Left ventricle myocardium superior (tissue), 1 donor: ENCODE results near the gene PRKN. TPM values are rescaled to one million over a fixed set of nuclear protein-coding genes. Genes with fewer than 3 reads are reported as not detected.

Source experiments
- ATAC-seq: fragments of 200-7000 bp; cut with Tn5 transposase; one replicate; pipeline ENCODE4 v1.9.1; 2020; ENCODE audit warnings: mild to moderate bottlenecking, moderate library complexity
- DNase-seq: peaks from one replicate; pipeline ENCODE4 v3.0.0-alpha.2; 2020
- intact Hi-C: fragments of 100-400 bp; cut with micrococcal nuclease; formaldehyde crosslinking; loops from one replicate; pipeline ENCODE4 v1.11.0; 2022
- total RNA-seq: library from RNA; stranded (reverse); fragmentation: NEBNext Ultra II Directional; extraction: Animal tissue kit (Norgen Biotek cat#: 25700); gene quantifications from one replicate; pipeline ENCODE4 v1.2.1, GENCODE V29; 2021
- donor health status: DM: no; HTN: yes; CAD: no; lungs with severe emphysema.

The PRKN gene
- total RNA-seq, 1 donor from 2014 or later: 23.1 TPM

DNA sequence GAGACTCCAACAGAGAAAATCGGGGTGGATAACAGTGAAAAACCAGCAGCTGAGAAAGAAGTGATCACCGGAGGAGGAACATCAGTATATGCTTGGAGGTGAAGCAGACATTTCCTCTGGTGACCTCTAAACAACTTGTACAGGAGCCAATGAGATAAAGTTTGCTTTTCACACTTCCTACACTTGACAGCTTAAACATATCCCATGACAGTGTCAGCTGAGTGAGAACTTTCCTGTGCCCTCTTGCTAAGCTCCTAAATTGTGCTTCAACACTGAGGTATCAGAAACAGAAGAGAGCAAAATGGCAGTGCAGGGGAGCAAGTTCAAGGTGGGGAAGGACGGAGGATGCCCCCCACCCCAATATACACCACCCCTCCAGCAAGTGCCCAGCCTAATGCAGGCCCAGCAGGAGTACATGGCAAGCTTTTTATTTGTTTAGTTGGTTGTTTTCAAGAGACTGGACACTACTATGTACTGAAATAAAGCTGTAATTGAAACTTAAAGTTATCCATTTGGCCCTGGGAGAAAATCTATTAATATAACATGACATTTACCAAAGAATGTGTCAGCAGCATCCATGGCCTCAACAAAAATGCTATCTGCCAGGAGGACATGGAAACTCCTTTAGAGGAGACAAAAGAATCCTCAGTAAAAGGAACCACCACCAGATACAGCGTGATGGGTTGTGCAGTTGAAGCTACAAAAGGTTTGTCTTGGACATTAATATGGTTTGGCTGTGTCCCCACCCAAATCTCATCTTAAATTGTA lies 540.2 kb downstream of the PRKN start:
- DNase-seq: no peak
- peak; percentile 95 for ATAC-seq
- intact Hi-C loops: no loop called here

DNA sequence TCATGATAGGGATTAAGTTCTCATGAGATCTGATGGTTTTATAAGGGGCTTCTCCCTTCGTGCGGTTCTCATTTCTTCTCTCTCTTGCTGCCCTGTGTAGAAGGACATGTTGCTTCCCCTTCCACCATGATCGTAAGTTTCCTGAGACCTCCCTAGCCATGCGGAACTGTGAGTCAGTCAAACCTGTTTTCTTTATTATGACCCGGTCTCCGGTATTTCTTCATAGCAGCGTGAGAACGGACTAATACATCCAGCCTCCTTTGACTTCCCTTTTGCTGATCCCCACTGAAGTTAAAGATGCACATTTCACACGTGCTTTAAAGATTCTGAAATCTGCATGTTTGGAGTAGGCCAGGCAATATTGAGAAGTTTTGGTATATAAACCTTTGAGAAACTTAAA lies 543.1 kb downstream of the PRKN start:
- ATAC-seq (no peak), DNase-seq (no peak)
- intact Hi-C loops: no loop called here

DNA sequence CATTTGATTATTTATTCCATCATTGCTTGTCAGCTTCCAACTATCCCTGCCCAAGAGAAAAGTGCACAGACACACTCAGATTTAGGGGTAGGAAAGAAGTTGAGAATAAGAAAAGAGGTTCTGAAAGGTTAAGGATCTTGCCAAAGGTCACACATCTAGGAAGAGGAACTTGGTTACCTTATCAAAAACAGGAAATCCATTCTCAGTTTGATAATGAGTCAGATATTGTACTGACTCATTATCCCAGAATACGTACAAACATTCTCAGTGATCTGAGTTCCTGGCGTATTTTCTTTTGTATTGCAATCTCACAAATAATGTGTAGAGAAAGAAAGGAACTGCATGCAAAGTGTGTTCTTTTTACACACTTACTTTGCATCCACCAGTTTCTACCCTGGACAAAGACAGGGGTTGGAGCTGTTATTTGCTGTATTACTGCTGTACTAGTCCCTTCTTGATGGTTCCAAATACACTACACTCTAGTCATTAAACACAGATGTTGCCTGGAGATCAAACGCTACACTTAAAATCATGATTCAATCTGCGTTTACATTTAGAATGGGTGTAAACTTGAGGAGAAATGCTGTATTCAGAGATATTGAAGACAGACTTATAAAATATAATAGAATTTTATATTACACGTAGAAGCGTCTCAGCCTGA lies 545.7 kb downstream of the PRKN start:
- ATAC-seq (no peak), DNase-seq (no peak)
- intact Hi-C loops: no loop called here

DNA sequence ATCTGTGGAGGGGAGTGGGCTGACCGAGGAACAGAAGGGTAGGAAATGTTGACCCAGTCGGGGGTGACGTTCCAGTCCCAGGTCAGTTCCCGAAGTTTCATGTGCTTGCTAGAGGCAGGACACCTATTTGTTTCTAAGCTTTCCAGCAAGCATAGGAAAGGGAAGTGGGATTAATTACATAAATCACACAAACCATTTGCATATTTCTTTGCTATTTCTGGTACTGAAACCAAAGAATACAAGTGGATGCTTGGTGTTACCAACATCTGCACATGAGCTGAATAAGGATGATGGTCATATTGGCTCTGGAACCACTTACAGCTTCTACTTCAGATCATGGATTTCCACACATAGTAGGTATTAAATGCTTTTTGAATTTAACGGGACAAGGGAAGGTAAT lies 546.5 kb downstream of the PRKN start:
- DNase-seq (no peak), ATAC-seq (no peak)
- intact Hi-C loops: no loop called here

DNA sequence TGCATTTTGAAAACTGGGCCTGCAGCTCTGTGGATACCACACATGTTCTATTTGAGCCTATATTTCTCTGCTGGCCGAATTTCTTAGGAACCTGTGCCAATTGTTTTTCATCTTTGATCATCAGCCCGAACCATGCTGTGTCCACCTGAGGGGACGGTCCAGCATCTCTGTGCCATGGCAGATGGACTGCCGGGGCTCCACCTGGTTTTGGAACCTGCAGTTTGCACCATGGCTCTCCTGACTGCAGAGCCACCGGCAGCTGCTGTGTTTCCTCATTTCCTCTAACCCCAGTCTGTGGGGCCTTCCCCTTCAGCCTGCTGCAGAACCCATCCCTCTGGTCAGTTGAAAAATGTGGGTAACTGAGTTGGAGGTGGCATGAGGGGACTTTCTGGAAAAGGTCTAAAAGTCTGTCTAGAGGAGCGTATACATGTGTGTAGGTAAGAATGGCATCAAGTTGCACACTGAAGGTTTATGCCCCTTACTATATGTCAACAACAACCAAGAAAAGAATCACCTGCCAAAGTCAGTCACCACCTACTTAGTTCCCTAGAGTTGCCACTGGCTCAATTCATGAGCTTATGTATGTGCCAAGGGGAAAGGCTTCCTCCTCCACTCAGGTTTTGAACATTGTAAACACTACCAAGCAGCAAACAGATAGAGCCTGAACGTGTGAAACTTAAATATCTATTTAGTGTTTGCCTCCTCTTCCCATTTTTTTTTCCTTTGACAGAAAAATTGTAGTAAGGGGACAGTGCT lies 548.2 kb downstream of the PRKN start:
- ATAC-seq (no peak), DNase-seq (no peak)
- intact Hi-C loops: no loop called here

DNA sequence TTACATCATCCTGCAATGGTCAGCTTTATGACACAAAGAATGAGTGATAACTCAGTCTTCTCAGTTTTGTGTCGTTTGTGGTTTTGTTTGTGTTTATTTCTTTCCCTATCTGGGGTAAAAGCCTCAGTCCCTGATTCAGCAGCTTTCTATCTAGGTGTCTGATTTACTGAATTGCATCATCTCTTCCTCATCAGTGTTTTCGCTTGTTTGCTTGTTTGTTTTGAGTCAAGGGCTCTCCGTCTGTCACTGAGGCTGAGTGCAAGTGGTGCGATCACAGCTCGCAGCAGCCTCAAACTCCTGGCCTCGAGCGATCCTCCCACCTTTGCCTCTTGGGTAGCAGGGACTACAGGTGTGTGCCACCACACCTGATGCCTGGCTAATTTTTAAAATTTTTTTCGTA lies 548.9 kb downstream of the PRKN start:
- DNase-seq: no peak
- ATAC-seq: no peak
- intact Hi-C loops: no loop called here

DNA sequence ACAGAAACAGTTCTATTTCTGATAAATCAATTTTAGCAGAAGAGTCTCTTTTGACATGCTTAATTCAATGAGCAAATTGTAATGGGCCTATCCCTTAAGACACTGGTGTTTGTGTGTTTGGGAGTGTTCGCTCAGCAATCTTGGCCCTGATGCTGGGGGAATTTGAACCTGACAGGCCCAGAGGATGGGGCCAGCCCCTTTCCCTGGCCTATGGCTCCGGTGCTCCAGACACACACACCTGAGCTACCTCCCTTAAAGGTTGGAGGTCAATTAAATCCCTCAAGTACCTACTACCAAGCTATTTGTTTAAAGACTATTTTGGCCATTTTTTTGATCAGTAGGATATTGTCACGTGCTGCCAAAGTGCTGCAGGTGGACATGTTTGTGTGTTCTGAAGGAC lies 549.3 kb downstream of the PRKN start:
- ATAC-seq: peak; percentile 25
- intact Hi-C loops: no loop called here
- DNase-seq: no peak

DNA sequence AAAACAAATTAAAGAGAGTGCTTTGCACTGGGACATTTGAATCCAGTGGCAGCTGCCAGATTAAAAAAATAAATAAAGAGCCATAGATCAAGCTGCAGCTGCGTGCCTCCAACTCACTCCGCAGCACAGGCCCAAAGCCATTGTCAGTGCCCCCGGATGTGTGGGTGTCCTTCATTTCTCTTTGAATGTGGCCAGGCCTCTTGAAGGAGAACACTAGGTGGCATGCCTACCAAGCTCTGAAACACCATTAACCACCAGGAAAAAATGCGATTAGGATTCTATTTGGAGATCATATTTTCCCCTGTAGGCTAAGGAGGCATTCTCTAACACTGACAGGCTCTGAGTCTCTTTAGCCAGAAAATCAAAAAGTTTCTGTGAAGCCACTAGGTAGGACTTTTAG lies 549.8 kb downstream of the PRKN start:
- intact Hi-C loops: no loop called here
- ATAC-seq: peak; percentile 87
- peak; percentile 53 for DNase-seq

DNA sequence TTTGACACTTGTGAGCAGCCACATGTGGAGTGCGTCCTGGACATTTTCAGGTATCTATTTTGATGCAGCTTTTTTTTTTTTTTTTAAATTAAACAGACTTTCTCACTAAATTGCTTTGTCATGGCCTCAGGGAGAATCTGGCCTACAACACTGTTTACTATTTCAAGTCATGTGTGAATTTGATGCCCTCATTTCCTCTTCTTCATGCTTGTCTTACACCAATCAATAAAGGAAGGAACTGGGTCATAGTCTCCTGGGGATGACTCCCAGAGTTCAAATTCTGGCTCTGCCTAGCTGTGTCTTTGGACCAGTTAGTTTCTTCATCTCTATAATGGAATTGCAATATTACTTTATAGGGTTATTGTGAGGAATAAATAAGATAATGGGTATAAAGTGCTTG lies 554.1 kb downstream of the PRKN start:
- intact Hi-C loops: no loop called here
- DNase-seq (no peak), ATAC-seq (no peak)

DNA sequence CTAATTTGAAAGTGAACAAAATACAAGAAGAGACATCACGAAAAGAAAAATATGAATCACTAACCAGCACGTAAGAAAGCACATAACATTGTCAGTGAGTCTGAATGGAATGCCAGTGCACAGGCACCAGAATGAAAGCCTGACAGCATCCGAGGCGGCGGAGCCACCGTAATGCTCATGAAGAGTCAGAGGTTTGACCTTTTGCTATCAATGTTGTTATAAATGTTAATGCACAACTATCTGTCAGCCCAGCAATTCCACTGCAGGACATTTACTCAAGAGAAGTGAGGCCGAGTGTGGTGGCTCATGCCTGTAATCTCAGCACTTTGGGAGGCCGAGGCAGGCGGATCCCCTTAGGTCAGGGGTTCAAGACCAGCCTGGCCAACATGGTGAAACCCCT lies 562.1 kb downstream of the PRKN start:
- ATAC-seq (no peak), DNase-seq (no peak)
- intact Hi-C loops: no loop called here

DNA sequence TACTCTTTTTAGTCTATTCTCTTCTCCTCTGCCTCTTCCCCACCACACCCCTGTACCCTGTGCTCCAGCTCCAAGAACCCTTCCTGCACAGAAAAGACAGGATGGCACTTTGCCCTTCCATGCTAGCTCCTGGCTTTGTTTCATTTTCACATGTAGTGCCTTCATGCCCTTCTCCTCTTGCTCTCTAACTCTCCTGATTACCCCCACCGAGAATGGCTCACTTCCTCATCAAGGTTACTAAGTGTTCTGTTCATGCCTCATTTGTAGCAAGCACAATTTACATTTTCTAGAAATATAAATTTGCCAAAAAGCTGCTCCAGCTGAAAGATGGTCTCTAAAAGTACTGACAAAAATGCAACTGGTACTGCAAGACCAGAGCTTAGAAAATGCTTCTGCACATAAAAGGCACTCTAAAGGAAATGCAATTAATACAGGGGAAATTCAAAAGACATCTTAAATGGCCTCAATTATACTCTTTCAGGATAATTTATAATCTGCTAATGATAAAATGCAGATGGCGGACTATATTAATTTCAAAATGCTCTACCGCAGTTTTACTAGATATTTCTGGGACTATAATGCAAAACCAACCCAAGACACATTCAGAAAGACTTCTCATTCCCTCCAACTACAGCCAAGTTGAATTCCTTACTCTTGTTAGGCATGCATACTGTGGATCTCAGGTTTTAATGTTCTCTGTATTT lies 570.2 kb downstream of the PRKN start:
- intact Hi-C loops: no loop called here
- DNase-seq (no peak), ATAC-seq (peak; percentile 26)

DNA sequence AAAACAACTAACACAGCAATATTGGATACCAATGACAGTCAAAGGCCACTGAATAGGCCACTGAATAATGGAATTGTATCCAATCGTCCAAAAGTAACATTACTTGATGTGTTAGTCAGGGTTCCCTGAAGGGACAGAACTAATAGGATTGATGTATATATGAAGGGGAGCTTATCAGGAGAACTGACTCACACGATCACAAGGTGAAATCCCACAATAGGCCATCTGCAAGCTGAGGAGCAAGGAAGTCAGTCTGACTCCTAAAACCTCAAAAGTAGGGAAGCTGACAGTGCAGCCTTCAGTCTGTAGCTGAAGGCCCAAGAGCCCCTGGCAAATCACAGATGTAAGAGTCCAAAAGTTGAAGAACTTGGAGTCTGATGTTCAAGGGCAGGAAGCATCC lies 571.4 kb downstream of the PRKN start:
- ATAC-seq (no peak), DNase-seq (no peak)
- intact Hi-C loops: no loop called here

DNA sequence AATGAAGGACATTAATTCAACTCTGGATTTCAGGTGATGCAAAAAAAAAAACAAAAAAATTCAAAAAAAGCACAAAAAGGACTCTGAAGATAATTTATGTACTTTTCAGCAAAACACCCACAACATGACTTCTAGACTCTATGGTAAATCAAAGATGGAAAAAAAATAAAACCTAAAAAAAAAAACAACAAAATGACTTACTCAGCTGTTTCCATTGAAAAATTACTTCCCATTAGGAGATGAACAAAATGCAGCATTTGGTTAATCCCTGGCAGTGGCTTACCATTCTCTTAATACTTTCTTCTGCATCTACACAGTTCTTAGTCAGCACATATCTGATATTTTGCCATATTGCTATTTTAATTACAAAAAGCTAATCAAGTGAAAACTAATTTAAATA lies 572.6 kb downstream of the PRKN start:
- DNase-seq: no peak
- no peak for ATAC-seq
- intact Hi-C loops: no loop called here

DNA sequence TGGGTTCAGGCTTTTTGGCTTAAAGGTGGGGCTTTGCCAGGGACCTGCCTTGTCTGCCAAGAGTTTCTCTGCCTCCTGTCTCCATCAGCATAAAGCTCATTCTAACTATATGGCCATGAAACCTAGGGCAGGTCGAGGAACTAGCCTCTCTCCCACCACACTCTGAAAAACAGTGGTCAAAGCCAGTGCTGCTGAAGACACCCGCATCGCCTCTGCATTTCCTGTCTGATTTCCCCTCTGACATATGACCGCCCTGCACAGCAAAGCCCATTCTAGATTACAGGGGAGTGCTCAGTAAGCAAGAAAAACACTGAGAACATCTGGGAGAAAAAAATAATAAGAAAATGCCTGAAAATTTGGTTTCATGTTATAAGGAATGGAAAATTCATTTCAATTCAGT lies 573.6 kb downstream of the PRKN start:
- intact Hi-C loops: no loop called here
- ATAC-seq (no peak), DNase-seq (no peak)

DNA sequence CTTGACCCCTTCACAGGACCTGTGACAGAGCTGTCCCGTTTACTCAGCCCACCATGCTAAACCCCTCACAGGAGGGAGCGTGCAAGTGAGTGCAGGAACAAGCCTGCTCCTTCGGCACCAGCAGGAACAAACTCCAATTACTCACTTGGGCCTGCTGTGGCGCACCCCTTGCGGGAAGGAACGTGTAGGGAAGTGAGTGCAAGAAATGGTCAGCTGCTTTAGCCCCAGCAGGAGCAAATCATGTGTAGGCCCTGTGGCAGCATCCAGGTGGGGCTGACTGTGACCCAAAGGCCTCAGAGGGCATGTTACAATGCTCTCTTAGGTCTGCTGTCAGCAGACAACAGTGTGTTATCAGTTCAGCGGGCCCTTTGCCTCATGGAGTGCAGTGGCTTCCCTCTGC lies 574.4 kb downstream of the PRKN start:
- intact Hi-C loops: no loop called here
- no peak for DNase-seq
- no peak for ATAC-seq

DNA sequence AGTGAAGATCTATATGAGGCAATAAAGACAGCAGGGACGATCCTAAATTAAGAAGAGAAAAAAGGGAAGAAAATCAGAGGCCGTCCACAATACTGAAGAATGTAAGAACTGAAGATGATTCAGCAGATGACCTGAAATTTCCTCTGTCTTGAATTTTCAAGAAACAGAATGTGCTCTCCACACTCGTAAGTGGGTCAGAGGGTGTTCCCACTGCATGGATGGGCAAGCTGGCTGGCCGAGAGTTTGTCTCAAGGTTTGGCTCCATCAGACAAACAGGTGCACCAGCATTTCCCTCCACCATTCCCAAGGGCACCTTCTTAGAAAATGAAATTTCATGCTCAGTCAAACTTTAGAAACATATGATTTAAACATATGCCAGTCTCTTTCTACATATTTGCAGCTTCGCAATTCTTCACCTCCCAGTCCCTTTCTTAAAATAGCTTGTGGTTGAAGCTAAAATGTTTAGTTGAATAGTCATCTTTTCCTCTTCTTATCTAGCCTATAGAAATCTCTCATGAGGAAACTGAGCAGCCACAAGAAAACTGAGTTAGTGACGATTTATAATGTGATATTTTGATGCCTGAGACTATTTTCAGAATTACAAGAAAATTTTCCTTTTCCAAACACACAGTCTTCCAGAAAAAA lies 576.4 kb downstream of the PRKN start:
- intact Hi-C loops: no loop called here
- no peak for ATAC-seq
- no peak for DNase-seq

DNA sequence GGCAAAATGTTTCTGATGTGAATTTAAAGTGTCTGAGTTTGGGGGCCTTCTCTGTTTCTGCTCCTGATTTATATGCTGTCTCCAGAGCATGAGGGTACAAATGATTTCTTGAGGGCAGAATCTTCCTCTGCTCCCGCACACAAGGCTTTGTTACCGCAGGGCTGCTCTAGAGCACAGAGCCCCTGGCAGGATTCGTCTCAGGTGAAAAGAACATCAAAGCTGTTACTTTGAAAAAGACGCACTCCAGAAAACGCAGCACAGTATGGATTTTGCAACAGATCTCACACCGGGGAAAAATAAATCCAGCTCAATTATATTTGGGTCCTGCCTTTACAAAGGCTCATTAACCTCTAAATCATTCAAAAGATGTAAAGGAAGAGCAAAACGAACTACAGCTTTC lies 577.3 kb downstream of the PRKN start:
- ATAC-seq (no peak), DNase-seq (no peak)
- intact Hi-C loops: no loop called here

DNA sequence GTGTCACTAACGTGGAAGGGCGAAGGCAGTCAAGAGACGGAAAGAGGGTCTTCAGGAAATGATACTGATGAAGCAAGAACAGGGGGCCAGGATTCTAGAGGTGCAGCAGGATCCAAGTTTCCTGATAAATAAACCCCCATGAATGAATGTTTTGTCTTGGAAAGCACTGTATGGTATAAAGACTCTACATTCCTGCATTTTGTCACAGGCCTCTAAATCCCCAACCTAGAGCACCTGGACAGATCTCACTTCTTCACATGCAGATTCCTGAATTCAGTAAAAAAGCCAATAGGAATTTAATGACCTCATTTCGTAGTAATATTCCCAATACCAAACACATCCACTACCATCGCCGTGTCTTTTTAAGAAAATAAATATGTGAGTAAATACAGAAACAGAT lies 577.8 kb downstream of the PRKN start:
- DNase-seq: no peak
- intact Hi-C loops: no loop called here
- no peak for ATAC-seq

DNA sequence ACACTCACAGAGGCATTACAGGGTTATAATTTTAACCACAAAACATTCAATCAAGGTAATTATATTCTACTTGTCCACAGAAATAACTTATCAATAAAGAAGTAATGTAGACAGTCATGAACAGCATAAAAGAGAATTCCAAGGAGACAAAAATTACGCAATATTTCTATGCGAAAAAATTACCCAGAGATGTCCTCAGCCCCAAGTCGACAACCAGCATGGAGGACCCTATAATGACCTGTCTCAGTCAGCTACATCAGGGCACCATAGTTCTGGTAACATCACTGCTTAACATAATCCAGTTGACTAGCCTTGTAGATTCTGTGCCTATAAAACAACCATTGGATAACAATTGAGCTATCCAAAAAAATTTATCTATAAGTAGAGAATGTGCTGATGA lies 579.8 kb downstream of the PRKN start:
- intact Hi-C loops: no loop called here
- DNase-seq: no peak
- ATAC-seq: no peak

DNA sequence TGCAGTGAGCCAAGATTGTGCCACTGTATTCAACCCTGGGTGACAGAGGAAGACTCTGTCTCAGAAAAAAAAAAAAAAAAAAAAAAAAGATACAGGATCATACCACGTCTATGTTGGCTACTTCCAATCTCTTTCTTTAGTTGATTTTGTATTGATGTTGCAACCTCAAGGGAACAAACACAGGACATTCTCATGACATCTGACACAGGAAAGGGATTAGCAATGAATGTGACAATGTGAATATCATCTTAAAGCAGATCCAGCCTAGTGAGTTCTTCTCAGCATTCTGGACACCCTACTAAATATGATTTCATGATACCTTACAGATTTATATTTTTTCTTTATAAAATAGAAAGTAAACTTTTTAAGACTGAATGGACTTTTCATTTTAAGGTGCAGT lies 580.3 kb downstream of the PRKN start:
- ATAC-seq (no peak), DNase-seq (no peak)
- intact Hi-C loops: no loop called here
